NB4 (cell line): Measurements from ENCODE around the gene DCLRE1B.
A peak's percentile ranks its signal among the peaks of the same experiment; 100 is the strongest.

ENCODE experiments used
- DNase-seq: peaks from one replicate; pipeline ENCODE4 v3.0.0; 2010; ENCODE audit warnings: low read depth
- H3K4me3 ChIP-seq: one replicate; pipeline ENCODE4 v1.5.1; 2011; ENCODE audit warnings: mild to moderate bottlenecking, low read depth, low read length, moderate library complexity
- MYC ChIP-seq: IDR thresholded peaks from 2 replicates; pipeline ENCODE4 v1.6.1; 2011; ENCODE audit warnings: low read depth, low read length
- POLR2A ChIP-seq: IDR thresholded peaks from 2 replicates; pipeline ENCODE4 v1.6.1; 2011; ENCODE audit warnings: mild to moderate bottlenecking; ENCODE audit not compliant: insufficient read length; ENCODE audit errors: extremely low read depth
- TF ChIP-seq, protein P1 (sequence below): IDR thresholded peaks from one replicate; pipeline ENCODE4 v1.5.1; 2012; ENCODE audit warnings: low read depth, low read length
- TF ChIP-seq, protein P2 (sequence below): IDR thresholded peaks from 2 replicates; pipeline ENCODE4 v1.6.1; 2011; ENCODE audit warnings: low read depth, low read length

The DCLRE1B gene

DNA sequence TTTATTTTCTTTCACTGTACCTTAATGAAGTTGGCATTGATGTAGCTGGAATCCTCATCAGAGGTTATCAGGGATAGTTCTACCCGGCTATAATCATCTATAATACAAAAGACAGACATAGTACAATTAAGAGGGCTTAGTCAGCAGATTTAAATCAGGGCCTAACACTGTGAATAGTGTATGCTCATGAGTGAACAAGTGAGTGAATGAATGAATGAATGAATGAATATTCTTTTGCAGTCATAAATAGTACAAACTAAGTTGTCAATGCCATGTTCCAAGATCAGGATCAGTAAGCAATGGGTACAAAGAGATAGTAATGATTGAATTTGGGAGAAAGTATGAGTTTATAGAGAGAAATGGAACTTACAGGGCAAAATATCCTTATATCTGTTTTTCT, 46.1 kb upstream of the DCLRE1B start:
- TF ChIP-seq, protein P1, sequence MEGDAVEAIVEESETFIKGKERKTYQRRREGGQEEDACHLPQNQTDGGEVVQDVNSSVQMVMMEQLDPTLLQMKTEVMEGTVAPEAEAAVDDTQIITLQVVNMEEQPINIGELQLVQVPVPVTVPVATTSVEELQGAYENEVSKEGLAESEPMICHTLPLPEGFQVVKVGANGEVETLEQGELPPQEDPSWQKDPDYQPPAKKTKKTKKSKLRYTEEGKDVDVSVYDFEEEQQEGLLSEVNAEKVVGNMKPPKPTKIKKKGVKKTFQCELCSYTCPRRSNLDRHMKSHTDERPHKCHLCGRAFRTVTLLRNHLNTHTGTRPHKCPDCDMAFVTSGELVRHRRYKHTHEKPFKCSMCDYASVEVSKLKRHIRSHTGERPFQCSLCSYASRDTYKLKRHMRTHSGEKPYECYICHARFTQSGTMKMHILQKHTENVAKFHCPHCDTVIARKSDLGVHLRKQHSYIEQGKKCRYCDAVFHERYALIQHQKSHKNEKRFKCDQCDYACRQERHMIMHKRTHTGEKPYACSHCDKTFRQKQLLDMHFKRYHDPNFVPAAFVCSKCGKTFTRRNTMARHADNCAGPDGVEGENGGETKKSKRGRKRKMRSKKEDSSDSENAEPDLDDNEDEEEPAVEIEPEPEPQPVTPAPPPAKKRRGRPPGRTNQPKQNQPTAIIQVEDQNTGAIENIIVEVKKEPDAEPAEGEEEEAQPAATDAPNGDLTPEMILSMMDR, result no peak
- TF ChIP-seq MYC (no peak), POLR2A (no peak)
- TF ChIP-seq, protein P2, sequence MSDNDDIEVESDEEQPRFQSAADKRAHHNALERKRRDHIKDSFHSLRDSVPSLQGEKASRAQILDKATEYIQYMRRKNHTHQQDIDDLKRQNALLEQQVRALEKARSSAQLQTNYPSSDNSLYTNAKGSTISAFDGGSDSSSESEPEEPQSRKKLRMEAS, result no peak
- DNase-seq, result no peak
- H3K4me3 ChIP-seq, result no peak overlapping the region

DNA sequence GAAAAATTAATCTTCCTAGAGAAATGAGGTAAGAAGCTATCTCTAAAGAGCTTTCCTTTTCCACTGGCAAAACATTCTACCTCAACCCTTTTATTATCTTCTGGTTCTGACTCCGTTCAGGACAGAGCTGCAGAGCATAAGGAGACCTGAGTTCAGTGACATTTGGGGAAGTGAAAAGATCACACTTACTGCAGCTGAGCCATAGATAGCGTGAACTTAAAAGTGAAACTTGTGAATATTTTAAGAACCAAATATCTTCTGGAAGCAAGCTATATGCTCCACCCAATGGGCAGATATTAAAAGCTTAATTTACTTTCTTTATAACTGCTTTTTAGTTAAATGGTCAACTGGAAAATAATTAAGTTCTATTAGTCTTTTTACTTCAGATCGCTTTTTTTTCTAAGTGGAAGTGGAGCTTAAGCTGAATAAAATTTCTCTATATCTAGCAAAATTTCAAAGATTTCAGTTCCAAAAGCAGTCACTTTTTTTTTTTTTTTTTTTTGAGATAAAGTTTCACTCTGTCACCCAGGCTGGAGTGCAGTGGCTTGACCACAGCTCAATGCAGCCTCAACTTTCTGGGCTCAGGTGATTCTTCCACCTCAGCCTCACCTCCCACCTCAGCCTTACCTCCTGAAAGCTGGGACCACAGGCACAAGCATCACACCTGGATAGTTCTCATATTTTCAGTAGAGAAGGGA, 45.5 kb upstream of the DCLRE1B start:
- peak; percentile 51 for DNase-seq
- H3K4me3 ChIP-seq, result no peak overlapping the region
- no peak for TF ChIP-seq MYC
- TF ChIP-seq, protein P1, result no peak
- no peak for TF ChIP-seq POLR2A
- TF ChIP-seq, protein P2, result no peak

DNA sequence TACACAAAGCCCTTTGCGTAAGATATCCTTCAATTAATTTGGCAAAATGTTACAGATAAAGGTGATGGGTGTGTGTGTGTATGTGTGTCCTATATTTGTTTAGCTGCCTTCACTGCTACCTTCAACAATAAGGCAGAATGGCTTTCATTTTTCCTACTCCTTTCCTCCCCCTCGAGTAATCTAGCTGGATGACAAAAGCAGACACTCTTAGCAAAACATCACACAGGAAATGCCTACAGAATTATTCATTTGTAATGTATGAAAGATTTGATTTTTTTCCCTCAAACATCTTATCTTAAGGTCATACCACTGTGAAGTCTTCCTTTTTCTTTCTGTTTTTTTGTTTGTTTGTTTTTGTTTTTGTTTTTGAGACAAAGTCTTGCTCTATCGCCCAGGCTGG, 44.2 kb upstream of the DCLRE1B start:
- TF ChIP-seq, protein P1, result no peak
- TF ChIP-seq MYC (no peak), POLR2A (no peak)
- TF ChIP-seq, protein P2, result no peak
- H3K4me3 ChIP-seq, result no peak overlapping the region
- no peak for DNase-seq

DNA sequence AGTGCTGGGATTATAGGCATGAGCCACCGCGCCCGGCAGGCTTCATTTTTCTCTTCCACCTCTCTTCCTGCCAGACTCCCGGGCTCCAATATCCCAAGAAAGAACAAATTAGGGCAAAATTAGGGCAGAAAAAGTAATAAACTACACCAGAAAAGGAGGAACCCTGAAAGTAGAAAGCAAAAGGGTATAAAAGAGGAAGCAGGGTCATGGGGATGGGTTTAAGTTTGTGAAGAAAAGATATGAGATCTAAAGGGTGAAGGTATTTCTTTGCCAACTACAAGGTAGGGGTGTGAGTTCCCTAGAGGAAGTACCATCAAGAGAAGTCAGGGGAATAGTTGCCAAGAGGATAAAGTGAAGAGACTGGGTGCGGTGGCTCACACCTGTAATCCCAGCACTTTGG, 43.5 kb upstream of the DCLRE1B start:
- DNase-seq, result peak; percentile 27
- TF ChIP-seq, protein P1, result no peak
- TF ChIP-seq MYC (no peak), POLR2A (no peak)
- TF ChIP-seq, protein P2, result no peak
- no peak overlapping the region for H3K4me3 ChIP-seq

DNA sequence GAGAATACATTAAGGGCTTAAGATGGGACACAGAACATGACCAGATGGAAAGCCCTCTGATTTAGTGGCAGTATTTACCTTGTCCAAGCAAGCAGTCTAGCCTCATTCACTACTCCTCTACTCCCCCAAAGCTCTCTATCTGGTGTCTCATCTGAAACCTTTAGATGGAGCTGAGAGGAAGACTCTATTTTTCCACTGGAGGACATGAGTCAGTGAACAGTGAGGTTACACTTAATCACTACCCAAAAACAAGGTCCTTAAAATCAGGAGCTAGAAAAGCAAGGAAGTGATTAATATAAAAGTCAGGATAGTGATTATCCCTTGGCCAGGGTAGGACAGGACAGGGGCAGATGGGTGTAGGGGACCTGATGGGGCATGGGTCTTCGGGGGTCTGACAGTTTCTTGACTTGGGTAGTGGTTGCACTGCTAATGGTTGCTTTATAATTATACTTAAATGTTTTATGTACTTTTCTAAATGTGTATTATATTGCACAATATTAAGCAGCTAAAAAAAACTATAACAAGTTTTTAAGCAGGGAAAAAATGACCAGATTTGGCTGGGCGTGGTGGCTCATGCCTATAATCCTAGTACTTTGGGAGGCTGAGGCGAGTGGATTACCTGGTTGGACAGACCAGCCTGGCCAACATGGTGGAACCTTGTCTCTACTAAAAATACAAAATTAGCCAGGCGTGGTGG, 36.6 kb upstream of the DCLRE1B start:
- TF ChIP-seq POLR2A (no peak), MYC (no peak)
- TF ChIP-seq, protein P2, result no peak
- TF ChIP-seq, protein P1, result no peak
- H3K4me3 ChIP-seq, result no peak overlapping the region
- peak; percentile 19 for DNase-seq
